SK-N-SH (cell line): ENCODE data around the gene ZBTB7B.

Source experiments
- EP300 ChIP-seq, 2 experiments: IDR thresholded peaks; 2 replicates each; pipeline versions ENCODE4 v1.4.0 to v1.6.1; 2012; ENCODE audit warnings: borderline replicate concordance in 1 of 2, low read depth in 1 of 2, low read length in 1 of 2
- FOXJ3 ChIP-seq: sonication (generic); formaldehyde crosslinking; IDR thresholded peaks from 2 replicates; pipeline ENCODE4 v1.5.1; 2020; ENCODE audit warnings: mild to moderate bottlenecking, missing genetic modification reagents
- GABPA ChIP-seq: IDR thresholded peaks from 2 replicates; pipeline ENCODE4 v1.4.0; 2012; ENCODE audit warnings: low read depth, mild to moderate bottlenecking
- POLR2AphosphoS5 ChIP-seq: IDR thresholded peaks from 2 replicates; pipeline ENCODE4 v1.6.1; 2012; ENCODE audit warnings: low read depth, low read length
- RAD21 ChIP-seq: IDR thresholded peaks from 2 replicates; pipeline ENCODE4 v1.6.1; 2012; ENCODE audit warnings: mild to moderate bottlenecking, low read length
- RFX5 ChIP-seq: IDR thresholded peaks from 2 replicates; pipeline ENCODE4 v1.6.1; 2012; ENCODE audit warnings: mild to moderate bottlenecking, improper control_type of control experiment, low read length
- TAF1 ChIP-seq: IDR thresholded peaks from 2 replicates; pipeline ENCODE4 v1.6.1; 2012; ENCODE audit warnings: low read depth, mild to moderate bottlenecking, low read length, moderate library complexity, borderline replicate concordance
- YY1 ChIP-seq: IDR thresholded peaks from 2 replicates; pipeline ENCODE4 v1.4.0; 2012; ENCODE audit warnings: low read depth, mild to moderate bottlenecking
- TF ChIP-seq, protein P1 (sequence below): IDR thresholded peaks from 2 replicates; pipeline ENCODE4 v1.4.0; 2012; ENCODE audit warnings: low read depth
- TF ChIP-seq, protein P2 (sequence below): fragments of 200-600 bp; sonication (generic); IDR thresholded peaks from 2 replicates; pipeline ENCODE4 v1.6.1; 2017; ENCODE audit warnings: antibody characterized with exemption, mild to moderate bottlenecking, moderate library complexity

DNA sequence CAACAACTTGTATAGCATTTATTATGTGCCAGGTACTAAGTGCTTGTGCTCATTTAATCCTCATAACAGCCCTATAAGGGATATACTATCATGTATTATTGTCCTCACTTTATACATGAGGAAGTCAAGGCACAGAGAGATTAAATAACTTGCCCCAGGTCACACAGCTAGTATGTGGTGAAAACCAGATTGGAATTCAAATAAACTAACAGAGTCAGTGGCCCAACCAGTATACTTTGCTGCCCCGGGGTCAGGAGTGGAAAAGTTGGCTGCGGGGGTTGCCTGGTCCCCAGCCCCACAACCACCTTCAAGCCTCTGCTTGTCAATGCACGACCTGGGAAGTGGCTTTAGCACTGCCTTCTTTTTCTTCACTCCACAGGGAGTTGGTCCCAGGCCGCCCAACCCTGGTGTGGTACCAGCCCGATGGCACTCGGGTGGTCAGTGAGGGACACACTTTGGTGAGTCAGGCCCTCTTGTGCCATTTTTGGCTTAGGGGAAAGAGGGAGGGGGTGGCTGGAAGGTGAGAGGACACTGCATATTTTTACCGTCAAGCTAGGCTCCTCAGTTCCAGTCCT, 51.0 kb downstream of the ZBTB7B start:
- TF ChIP-seq, protein P1, sequence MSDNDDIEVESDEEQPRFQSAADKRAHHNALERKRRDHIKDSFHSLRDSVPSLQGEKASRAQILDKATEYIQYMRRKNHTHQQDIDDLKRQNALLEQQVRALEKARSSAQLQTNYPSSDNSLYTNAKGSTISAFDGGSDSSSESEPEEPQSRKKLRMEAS: no peak
- no peak for TF ChIP-seq RAD21
- no peak for TF ChIP-seq RFX5
- TF ChIP-seq YY1: no peak
- TF ChIP-seq TAF1: no peak
- TF ChIP-seq, protein P2, sequence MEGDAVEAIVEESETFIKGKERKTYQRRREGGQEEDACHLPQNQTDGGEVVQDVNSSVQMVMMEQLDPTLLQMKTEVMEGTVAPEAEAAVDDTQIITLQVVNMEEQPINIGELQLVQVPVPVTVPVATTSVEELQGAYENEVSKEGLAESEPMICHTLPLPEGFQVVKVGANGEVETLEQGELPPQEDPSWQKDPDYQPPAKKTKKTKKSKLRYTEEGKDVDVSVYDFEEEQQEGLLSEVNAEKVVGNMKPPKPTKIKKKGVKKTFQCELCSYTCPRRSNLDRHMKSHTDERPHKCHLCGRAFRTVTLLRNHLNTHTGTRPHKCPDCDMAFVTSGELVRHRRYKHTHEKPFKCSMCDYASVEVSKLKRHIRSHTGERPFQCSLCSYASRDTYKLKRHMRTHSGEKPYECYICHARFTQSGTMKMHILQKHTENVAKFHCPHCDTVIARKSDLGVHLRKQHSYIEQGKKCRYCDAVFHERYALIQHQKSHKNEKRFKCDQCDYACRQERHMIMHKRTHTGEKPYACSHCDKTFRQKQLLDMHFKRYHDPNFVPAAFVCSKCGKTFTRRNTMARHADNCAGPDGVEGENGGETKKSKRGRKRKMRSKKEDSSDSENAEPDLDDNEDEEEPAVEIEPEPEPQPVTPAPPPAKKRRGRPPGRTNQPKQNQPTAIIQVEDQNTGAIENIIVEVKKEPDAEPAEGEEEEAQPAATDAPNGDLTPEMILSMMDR: no peak
- no peak for TF ChIP-seq POLR2AphosphoS5
- no peak for TF ChIP-seq EP300 (IDR thresholded peaks at IDR 0.05; ENCODE audit: borderline replicate concordance in 1 of 2, low read depth in 1 of 2, low read length in 1 of 2)
- no peak for TF ChIP-seq GABPA
- no peak for TF ChIP-seq FOXJ3 (CRISPR knock-in tag)
